Measurements from ENCODE around the gene RAC3. TPM values are rescaled to one million over a fixed set of nuclear protein-coding genes. Genes with fewer than 3 reads are reported as not detected.

The RAC3 gene
- total RNA-seq, 1 donor from 2014 or later, result not detected

- no peak for DNase-seq (ENCODE audit: low spot score in 2 of 2)
- Histone ChIP-seq H3K36me3 (peaks cover 81 to 91% of the 10 kb centered on the region in 2 donors), H3K4me3 (no peak overlapping the region), H3K9me3 (no peaks in the 10 kb centered on the region), H3K27ac (no peak overlapping the region), H3K27me3 (no peaks in the 10 kb centered on the region), H3K4me1 (no peaks in the 10 kb centered on the region)
- TF ChIP-seq CTCF (IDR thresholded peaks at IDR 0.05), result no peak
- intact Hi-C loops (cut with DNase I), result no loop called here
Observed at GRCh38 chr17:82082456-82082855, 51.0 kb downstream of the RAC3 start.

- Histone ChIP-seq H3K4me1 (no peaks in the 10 kb centered on the region), H3K27me3 (no peaks in the 10 kb centered on the region), H3K36me3 (peaks cover 85 to 97% of the 10 kb centered on the region in 2 donors), H3K27ac (no peak overlapping the region), H3K4me3 (no peak overlapping the region), H3K9me3 (no peaks in the 10 kb centered on the region)
- intact Hi-C loops (cut with DNase I), result no loop called here
- DNase-seq (ENCODE audit: low spot score in 2 of 2), result no peak
- TF ChIP-seq CTCF (IDR thresholded peaks at IDR 0.05), result no peak
Observed at GRCh38 chr17:82083009-82083408, 51.5 kb downstream of the RAC3 start.

Other genes starting within 250 kb of the RAC3 start
- not detected for gene GCGR, start 227.5 kb upstream of the RAC3 start, total RNA-seq
- gene MCRIP1, start 198.4 kb upstream of the RAC3 start, total RNA-seq, result 149 TPM
- not detected for gene PPP1R27, start 196.6 kb upstream of the RAC3 start, total RNA-seq
- 670 TPM for gene P4HB, start 171.1 kb upstream of the RAC3 start, total RNA-seq
- gene ARHGDIA, start 160.3 kb upstream of the RAC3 start, total RNA-seq, result 314 TPM
- gene ALYREF, start 140.1 kb upstream of the RAC3 start, total RNA-seq, result 31.8 TPM
- 108 TPM for gene ANAPC11, start 140.0 kb upstream of the RAC3 start, total RNA-seq
- 1.5 TPM for gene NPB, start 129.4 kb upstream of the RAC3 start, total RNA-seq
- gene PCYT2, start 120.3 kb upstream of the RAC3 start, total RNA-seq, result 81.1 TPM
- gene SIRT7, start 113.5 kb upstream of the RAC3 start, total RNA-seq, result 32.6 TPM
- 28.7 TPM for gene MAFG, start 103.9 kb upstream of the RAC3 start, total RNA-seq
- gene PYCR1, start 94.4 kb upstream of the RAC3 start, total RNA-seq, result 31.5 TPM
- gene MYADML2, start 84.4 kb upstream of the RAC3 start, total RNA-seq, result not detected
- not detected for gene NOTUM, start 70.5 kb upstream of the RAC3 start, total RNA-seq
- 45.1 TPM for gene ASPSCR1, start 54.0 kb upstream of the RAC3 start, total RNA-seq
- gene CENPX, start 8.8 kb upstream of the RAC3 start, total RNA-seq, result 41.3 TPM
- gene LRRC45, start 8.4 kb upstream of the RAC3 start, total RNA-seq, result 2.0 TPM
- 160 TPM for gene DCXR, start 6.0 kb downstream of the RAC3 start, total RNA-seq
- gene RFNG, start 20.1 kb downstream of the RAC3 start, total RNA-seq, result 73.7 TPM
- 42.1 TPM for gene GPS1, start 20.2 kb downstream of the RAC3 start, total RNA-seq
- 111 TPM for gene DUS1L, start 34.1 kb downstream of the RAC3 start, total RNA-seq
- 90.9 TPM for gene FASN, start 66.6 kb downstream of the RAC3 start, total RNA-seq
- gene CCDC57, start 181.2 kb downstream of the RAC3 start, total RNA-seq, result 12.8 TPM
- gene SLC16A3, start 197.4 kb downstream of the RAC3 start, total RNA-seq, result 253 TPM
- 86.8 TPM for gene CSNK1D, start 242.0 kb downstream of the RAC3 start, total RNA-seq

Data from ascending aorta (tissue), 2 donors.